ENCODE measurements around the gene ANKRD37.

The ANKRD37 gene

GRCh38 chr4:185381288-185382196 is 15.1 kb upstream of the ANKRD37 start:
- no peak for DNase-seq

GRCh38 chr4:185382754-185383153 is 13.9 kb upstream of the ANKRD37 start:
- DNase-seq: no peak

- DNase-seq: no peak
These were observed 13.2 kb upstream of the ANKRD37 start for GRCh38 chr4:185383451-185383850.

GRCh38 chr4:185384061-185384460 is 12.6 kb upstream of the ANKRD37 start:
- DNase-seq: no peak

GRCh38 chr4:185384930-185385331 is 11.7 kb upstream of the ANKRD37 start:
- no peak for DNase-seq

- no peak for DNase-seq
These were observed 8.7 kb upstream of the ANKRD37 start for GRCh38 chr4:185387957-185388356.

- no peak for DNase-seq
These were observed 5.7 kb upstream of the ANKRD37 start for GRCh38 chr4:185390941-185391340.

- no peak for DNase-seq
These were observed 4.5 kb upstream of the ANKRD37 start for GRCh38 chr4:185392156-185392555.

- peak in 1 of 2 experiments; percentile 1 for DNase-seq
These were observed 1.9 kb upstream of the ANKRD37 start for GRCh38 chr4:185394568-185395237.

- DNase-seq: no peak
These were observed 1.2 kb upstream of the ANKRD37 start, which contains the start of gene LRP2BP for GRCh38 chr4:185395238-185395955. TSS of gene LRP2BP (minus strand) at chr4:185395924. CDS start at chr4:185378186, 17,738 bp downstream.

- peak; percentile 96 to 97 for DNase-seq
These were observed 501 bp upstream of the ANKRD37 start for GRCh38 chr4:185395956-185396723.

GRCh38 chr4:185398618-185399017 is 2.0 kb downstream of the ANKRD37 start:
- DNase-seq: no peak

- no peak for DNase-seq
These were observed 2.8 kb downstream of the ANKRD37 start for GRCh38 chr4:185399466-185399865.

- no peak for DNase-seq
These were observed 7.4 kb downstream of the ANKRD37 start for GRCh38 chr4:185404031-185404430.

- DNase-seq: no peak
These were observed 8.8 kb downstream of the ANKRD37 start for GRCh38 chr4:185405296-185405999.

GRCh38 chr4:185408432-185408831 is 11.8 kb downstream of the ANKRD37 start:
- DNase-seq: no peak

- no peak for DNase-seq
These were observed 15.2 kb downstream of the ANKRD37 start for GRCh38 chr4:185411849-185412248.

- DNase-seq: no peak
These were observed 15.8 kb downstream of the ANKRD37 start for GRCh38 chr4:185412412-185412811.

GRCh38 chr4:185416955-185417354 is 20.3 kb downstream of the ANKRD37 start:
- DNase-seq: no peak

- no peak for DNase-seq
These were observed 24.9 kb downstream of the ANKRD37 start for GRCh38 chr4:185421366-185422124.

Data from stimulated activated CD4-positive, alpha-beta T cell treated with anti-CD3 and anti-CD28 coated beads, Interleukin-4, amount 100 ng/mL, for 4 hours (primary cell).